Measurements from ENCODE around the gene ITPR1. TPM values are rescaled to one million over a fixed set of nuclear protein-coding genes. Genes with fewer than 3 reads are reported as not detected.

ITPR1 gene
- total and polyA plus RNA-seq, 4 donors, result 3.7 to 39.4 (median 8.2) TPM

DNA sequence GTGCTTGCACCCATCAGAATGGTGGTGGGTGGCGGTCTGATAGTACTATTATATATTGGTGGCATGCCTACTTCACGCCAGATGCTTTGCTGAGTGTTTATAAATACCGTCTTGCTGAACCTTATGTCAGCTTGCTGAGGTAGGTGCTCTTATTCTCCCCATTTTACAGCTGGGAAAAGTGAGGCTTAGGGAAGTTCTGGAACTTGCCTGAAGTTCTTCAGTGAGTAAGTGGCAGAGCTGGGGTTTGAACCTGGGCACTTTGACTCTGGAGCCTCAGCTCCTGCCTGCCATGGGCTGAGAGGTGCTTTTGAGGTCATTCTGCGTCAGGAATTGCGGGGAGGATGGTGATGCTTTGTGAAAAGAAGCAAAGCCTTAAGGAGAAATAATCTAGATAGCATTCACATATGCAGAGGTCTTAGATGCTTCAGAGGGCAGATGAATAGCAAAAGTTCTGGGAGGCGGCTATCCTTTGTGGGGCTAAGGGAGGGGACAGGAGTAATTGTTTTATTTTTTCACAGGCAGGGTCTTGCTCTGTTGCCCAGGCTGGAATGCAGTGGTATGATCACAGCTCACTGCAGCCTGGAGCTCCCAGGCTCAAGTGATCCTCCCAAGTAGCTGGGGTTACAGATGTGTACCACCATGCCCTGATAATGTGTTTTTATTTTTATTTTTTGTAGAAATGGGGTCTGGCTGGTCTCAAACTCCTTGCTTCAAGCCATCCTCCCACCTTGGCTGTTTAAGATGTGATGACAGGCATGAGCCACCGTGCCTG is 18.5 kb downstream of the ITPR1 start:
- H3K36me3 ChIP-seq (ENCODE audit: control insufficient read depth in 4 of 4, insufficient read depth in 3 of 4, low read depth in 1 of 4, low read length in 3 of 4), result no peaks in the 10 kb centered on the region
- WGBS, result 82% methylated on average over 7 of the region's 7 CpGs
- H3K9me3 ChIP-seq (ENCODE audit: control insufficient read depth in 4 of 4, low read length in 3 of 4), result no peaks in the 10 kb centered on the region
- no peak overlapping the region for H3K9ac ChIP-seq (ENCODE audit: low read depth in 1 of 2, low read length in 2 of 2)
- no peaks in the 10 kb centered on the region for H3K27me3 ChIP-seq (ENCODE audit: control insufficient read depth in 4 of 4, insufficient read depth in 4 of 4, low read length in 3 of 4)
- no peak overlapping the region for H3K27ac ChIP-seq (ENCODE audit: low read depth in 1 of 2, low read length in 2 of 2)
- no peak for TF ChIP-seq GABPA (IDR thresholded peaks at IDR 0.05 in 1 of 2, conservative IDR thresholded peaks at IDR 0.05 in 1 of 2)
- no peak for TF ChIP-seq EGR1 (IDR thresholded peaks at IDR 0.05; ENCODE audit: low read depth in 2 of 2)
- TF ChIP-seq, protein P1, sequence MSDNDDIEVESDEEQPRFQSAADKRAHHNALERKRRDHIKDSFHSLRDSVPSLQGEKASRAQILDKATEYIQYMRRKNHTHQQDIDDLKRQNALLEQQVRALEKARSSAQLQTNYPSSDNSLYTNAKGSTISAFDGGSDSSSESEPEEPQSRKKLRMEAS (IDR thresholded peaks at IDR 0.05), result no peak
- TF ChIP-seq, protein P2, sequence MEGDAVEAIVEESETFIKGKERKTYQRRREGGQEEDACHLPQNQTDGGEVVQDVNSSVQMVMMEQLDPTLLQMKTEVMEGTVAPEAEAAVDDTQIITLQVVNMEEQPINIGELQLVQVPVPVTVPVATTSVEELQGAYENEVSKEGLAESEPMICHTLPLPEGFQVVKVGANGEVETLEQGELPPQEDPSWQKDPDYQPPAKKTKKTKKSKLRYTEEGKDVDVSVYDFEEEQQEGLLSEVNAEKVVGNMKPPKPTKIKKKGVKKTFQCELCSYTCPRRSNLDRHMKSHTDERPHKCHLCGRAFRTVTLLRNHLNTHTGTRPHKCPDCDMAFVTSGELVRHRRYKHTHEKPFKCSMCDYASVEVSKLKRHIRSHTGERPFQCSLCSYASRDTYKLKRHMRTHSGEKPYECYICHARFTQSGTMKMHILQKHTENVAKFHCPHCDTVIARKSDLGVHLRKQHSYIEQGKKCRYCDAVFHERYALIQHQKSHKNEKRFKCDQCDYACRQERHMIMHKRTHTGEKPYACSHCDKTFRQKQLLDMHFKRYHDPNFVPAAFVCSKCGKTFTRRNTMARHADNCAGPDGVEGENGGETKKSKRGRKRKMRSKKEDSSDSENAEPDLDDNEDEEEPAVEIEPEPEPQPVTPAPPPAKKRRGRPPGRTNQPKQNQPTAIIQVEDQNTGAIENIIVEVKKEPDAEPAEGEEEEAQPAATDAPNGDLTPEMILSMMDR (IDR thresholded peaks at IDR 0.05; ENCODE audit: low read depth, low read length, missing input control), result no peak
- no peak for TF ChIP-seq RAD21 (IDR thresholded peaks at IDR 0.05)
- TF ChIP-seq, protein P3, sequence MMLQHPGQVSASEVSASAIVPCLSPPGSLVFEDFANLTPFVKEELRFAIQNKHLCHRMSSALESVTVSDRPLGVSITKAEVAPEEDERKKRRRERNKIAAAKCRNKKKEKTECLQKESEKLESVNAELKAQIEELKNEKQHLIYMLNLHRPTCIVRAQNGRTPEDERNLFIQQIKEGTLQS (IDR thresholded peaks at IDR 0.05), result no peak
- TF ChIP-seq JUND (IDR thresholded peaks at IDR 0.05), result no peak
- no peak for TF ChIP-seq TAF1 (conservative IDR thresholded peaks at IDR 0.05)
- TF ChIP-seq NR2F2 (IDR thresholded peaks at IDR 0.05), result no peak
- no peak for TF ChIP-seq HNF4A (conservative IDR thresholded peaks at IDR 0.05)
- TF ChIP-seq RXRA (IDR thresholded peaks at IDR 0.05), result no peak
- no peak for TF ChIP-seq SP1 (IDR thresholded peaks at IDR 0.05)
- TF ChIP-seq YY1 (IDR thresholded peaks at IDR 0.05), result no peak
- no peak overlapping the region for H3K4me3 ChIP-seq (ENCODE audit: low read depth in 1 of 3, low read length in 3 of 3)
- peaks cover 0 to 6% (median 0%) of the 10 kb centered on the region in 4 donors for H3K4me1 ChIP-seq (ENCODE audit: control insufficient read depth in 4 of 4, insufficient read depth in 4 of 4, low read length in 3 of 4)
- no peak for DNase-seq (ENCODE audit: low spot score)

DNA sequence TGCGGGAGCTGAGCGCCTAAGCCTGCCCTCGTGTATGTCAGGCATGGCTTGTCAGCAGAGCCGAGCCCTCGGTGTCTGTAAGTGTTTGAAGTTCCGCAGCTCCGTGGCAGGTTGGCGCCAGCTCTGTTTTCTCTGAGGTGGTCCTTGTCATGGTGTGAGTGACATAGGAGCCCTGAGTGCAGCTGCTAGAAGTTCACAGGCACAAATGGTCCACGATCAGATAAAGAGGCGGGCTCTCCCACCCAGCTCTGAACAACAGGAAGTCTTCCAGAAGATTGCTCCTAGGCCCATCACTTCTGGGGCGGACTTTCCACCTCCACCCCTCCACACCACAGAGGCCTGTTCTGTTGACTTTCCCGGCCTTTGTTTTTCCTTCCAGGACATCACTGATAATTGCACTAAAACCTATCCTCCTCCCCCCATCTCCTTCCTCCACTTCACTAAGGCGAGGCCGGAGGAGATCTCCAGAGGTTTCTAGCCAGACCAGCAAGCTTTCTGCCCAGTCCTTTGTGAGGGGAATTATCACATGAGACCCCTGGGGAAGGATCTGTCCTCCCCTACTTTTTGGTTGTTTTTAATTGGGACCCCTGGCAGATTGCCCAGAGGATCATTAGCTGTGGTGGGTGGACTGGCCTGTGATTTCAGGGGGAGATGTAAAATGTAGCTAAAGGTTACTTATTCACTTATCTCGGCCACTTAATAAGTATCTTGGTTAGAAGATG is 19.9 kb downstream of the ITPR1 start:
- Histone ChIP-seq H3K9ac (ENCODE audit: low read depth in 1 of 2, low read length in 2 of 2) (no peak overlapping the region), H3K4me3 (ENCODE audit: low read depth in 1 of 3, low read length in 3 of 3) (no peak overlapping the region), H3K27me3 (ENCODE audit: control insufficient read depth in 4 of 4, insufficient read depth in 4 of 4, low read length in 3 of 4) (no peaks in the 10 kb centered on the region), H3K4me1 (ENCODE audit: control insufficient read depth in 4 of 4, insufficient read depth in 4 of 4, low read length in 3 of 4) (no peaks in the 10 kb centered on the region), H3K27ac (ENCODE audit: low read depth in 1 of 2, low read length in 2 of 2) (no peak overlapping the region), H3K36me3 (ENCODE audit: control insufficient read depth in 4 of 4, insufficient read depth in 3 of 4, low read depth in 1 of 4, low read length in 3 of 4) (no peaks in the 10 kb centered on the region), H3K9me3 (ENCODE audit: control insufficient read depth in 4 of 4, low read length in 3 of 4) (no peaks in the 10 kb centered on the region)
- WGBS, result 77% methylated on average over 15 of the region's 15 CpGs
- DNase-seq (ENCODE audit: low spot score), result no peak
- TF ChIP-seq EGR1 (IDR thresholded peaks at IDR 0.05; ENCODE audit: low read depth in 2 of 2), result no peak
- TF ChIP-seq, protein P4, sequence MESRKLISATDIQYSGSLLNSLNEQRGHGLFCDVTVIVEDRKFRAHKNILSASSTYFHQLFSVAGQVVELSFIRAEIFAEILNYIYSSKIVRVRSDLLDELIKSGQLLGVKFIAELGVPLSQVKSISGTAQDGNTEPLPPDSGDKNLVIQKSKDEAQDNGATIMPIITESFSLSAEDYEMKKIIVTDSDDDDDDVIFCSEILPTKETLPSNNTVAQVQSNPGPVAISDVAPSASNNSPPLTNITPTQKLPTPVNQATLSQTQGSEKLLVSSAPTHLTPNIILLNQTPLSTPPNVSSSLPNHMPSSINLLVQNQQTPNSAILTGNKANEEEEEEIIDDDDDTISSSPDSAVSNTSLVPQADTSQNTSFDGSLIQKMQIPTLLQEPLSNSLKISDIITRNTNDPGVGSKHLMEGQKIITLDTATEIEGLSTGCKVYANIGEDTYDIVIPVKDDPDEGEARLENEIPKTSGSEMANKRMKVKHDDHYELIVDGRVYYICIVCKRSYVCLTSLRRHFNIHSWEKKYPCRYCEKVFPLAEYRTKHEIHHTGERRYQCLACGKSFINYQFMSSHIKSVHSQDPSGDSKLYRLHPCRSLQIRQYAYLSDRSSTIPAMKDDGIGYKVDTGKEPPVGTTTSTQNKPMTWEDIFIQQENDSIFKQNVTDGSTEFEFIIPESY (IDR thresholded peaks at IDR 0.05), result no peak
- no peak for TF ChIP-seq JUND (IDR thresholded peaks at IDR 0.05)
- TF ChIP-seq, protein P3 (IDR thresholded peaks at IDR 0.05), result no peak
- no peak for TF ChIP-seq NR2F2 (IDR thresholded peaks at IDR 0.05)
- no peak for TF ChIP-seq RAD21 (IDR thresholded peaks at IDR 0.05)
- TF ChIP-seq FOXA1 (IDR thresholded peaks at IDR 0.05), result no peak
- no peak for TF ChIP-seq FOXA2 (IDR thresholded peaks at IDR 0.05)
- no peak for TF ChIP-seq GABPA (IDR thresholded peaks at IDR 0.05 in 1 of 2, conservative IDR thresholded peaks at IDR 0.05 in 1 of 2)
- TF ChIP-seq, protein P1 (IDR thresholded peaks at IDR 0.05), result no peak
- TF ChIP-seq, protein P5, sequence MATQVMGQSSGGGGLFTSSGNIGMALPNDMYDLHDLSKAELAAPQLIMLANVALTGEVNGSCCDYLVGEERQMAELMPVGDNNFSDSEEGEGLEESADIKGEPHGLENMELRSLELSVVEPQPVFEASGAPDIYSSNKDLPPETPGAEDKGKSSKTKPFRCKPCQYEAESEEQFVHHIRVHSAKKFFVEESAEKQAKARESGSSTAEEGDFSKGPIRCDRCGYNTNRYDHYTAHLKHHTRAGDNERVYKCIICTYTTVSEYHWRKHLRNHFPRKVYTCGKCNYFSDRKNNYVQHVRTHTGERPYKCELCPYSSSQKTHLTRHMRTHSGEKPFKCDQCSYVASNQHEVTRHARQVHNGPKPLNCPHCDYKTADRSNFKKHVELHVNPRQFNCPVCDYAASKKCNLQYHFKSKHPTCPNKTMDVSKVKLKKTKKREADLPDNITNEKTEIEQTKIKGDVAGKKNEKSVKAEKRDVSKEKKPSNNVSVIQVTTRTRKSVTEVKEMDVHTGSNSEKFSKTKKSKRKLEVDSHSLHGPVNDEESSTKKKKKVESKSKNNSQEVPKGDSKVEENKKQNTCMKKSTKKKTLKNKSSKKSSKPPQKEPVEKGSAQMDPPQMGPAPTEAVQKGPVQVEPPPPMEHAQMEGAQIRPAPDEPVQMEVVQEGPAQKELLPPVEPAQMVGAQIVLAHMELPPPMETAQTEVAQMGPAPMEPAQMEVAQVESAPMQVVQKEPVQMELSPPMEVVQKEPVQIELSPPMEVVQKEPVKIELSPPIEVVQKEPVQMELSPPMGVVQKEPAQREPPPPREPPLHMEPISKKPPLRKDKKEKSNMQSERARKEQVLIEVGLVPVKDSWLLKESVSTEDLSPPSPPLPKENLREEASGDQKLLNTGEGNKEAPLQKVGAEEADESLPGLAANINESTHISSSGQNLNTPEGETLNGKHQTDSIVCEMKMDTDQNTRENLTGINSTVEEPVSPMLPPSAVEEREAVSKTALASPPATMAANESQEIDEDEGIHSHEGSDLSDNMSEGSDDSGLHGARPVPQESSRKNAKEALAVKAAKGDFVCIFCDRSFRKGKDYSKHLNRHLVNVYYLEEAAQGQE (IDR thresholded peaks at IDR 0.05), result no peak
